Measurements from ENCODE around the gene LHFPL2.
A peak's percentile ranks its signal among the peaks of the same experiment; 100 is the strongest.

Gene LHFPL2

DNA sequence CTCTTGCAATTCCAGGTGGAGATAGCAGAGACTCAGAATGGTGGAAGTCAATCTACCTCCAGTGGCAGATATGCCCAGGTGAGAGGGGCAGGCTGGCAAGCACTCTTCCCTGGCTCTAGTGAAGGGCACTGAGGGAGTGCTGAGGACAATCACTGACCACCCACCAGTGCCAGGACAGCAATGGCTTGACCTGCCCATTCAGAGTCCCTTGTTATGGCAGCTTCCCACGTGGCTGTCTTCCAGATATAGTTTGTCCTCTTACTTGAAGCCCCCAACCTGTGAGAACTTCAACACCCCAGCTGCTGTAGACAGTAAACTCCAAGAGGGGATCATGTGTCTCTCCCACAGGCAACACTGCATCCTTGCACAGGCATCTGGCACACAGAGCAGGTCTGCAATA lies 104.7 kb downstream of the LHFPL2 start:
- DNase-seq (ENCODE audit: low read depth), result no peak

DNA sequence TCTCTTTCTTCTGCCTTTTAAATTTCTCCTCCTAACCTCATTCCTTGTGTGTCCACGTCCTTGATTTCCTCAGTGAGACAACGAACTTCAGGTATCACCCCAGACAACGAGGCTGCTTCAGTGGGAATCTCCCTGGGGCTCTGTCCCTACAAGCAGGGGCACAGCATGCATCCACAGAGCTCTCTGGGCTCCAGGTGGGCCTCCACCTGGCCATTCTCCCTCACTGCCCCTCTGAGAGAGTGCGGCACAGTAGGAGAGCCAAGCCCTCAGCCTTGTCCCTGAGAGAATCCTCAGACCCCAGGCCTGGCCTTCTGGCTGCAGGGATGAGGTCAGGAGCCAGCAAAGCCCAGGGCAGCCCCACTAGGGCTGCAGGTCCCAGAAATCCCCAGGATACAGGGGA lies 105.3 kb downstream of the LHFPL2 start:
- DNase-seq (ENCODE audit: low read depth), result no peak

DNA sequence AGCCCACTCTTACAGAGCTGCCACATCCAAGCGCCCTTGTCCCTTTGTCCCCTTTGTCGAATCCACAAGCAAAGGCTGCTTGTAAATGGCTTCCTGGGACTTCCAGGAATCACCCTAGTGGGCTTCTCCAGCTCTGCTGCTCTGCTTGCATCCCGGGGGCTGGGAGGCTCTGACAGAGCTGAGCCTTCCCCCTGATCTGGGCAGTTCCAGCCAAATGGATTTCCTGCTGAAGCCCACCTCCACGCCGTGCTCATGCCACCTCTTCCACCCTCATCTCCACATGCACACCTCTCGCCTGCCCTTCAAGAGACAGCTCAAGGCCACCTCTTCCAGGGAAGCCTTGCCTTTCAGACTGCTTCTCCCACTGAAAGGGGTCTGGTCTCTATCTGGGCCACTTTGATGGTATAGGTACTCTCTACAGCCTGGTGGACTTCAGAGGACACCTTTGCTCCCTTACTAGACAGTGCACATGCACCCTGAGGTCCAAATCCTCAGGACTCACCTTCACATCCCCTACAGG lies 106.2 kb downstream of the LHFPL2 start:
- no peak for DNase-seq (ENCODE audit: low read depth)

DNA sequence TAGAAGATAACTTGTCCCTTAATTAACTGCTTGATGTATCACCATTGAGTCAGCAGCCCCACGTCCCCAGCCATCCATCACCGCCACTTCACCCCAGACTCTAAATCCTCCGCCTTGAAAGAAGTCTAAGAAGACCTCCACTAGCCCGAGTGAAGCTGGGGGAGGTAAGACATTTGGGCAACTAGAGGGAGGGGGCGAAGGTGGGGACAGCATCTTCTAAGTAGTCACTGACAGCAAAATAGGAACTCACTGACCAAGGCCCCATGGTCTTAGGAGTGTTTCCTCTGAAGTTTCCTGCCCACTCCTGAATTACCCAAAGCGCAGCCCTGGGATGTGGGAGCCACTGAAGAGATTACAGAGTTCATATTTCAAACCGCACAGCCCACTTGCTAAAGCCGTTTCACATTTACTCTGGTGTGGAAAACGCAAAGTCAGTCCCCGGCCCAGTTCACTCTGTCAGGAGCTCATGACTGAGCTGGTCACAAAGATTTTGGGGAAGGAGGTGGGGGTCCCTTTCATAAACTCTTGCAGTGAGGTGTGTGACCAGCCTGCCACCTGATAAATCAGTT lies 107.4 kb downstream of the LHFPL2 start:
- DNase-seq (ENCODE audit: low read depth), result no peak

DNA sequence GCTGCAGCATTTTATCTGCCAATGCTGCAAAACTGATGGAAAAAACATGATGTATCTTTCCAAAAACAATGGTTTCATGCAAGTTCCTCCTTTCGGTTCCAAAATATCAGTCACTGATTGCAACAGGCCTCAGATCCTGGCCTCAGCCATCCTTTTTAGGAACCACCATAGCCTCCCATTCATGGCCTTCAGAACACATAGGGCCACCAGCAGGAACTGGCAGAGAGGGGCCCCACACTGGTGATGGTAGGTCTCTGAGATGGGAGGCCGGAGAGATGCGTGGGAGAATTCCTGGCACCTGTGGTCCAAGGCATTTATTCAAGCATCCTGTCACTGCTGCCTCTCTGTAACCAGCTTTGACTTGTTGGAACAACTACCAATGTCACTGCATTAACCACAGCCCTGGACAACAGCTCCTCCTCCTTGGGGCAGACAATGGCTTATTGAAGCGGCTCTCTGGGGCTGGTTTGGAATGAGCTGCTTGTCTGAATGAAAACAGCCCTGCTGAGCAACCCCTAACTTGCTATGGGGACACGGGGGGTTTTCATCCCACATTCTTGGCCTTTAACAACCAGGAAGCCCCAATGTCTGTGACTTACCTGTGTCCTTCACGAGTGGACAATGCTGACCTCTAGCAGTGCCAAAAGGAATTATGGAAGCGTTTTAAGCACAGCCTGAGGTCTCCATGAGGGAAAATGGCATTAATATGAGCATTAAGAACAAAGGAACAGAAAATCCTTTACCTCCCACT lies 108.1 kb downstream of the LHFPL2 start:
- DNase-seq (ENCODE audit: low read depth), result peak; percentile 54

DNA sequence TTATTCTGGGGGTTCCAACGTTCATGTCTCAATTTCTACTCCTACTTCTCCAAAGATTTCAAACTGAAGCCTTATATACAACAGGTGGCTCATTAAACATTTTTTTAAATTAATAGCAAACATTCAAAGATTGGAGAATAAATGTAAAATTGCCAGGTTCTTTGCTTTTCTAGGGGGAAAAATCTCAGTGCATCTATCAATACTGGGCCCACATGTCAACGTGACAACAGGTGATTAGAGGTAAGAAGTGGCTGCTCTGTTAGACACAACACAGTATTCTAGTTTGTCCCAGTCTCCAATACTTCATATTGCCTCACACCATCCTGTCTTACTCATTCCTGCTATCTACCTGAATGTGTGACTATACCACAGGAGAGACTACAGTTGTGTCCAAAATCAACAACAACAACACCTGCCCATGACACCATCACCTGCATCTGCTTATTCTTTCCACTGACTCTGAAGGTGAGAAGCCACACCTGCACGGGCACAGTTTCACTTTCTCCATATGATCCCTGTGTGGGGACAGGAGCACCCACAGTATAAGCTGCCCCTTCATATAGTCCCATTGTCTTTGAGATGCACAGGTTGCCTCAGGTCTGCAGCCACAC lies 110.2 kb downstream of the LHFPL2 start:
- DNase-seq (ENCODE audit: low read depth), result no peak

DNA sequence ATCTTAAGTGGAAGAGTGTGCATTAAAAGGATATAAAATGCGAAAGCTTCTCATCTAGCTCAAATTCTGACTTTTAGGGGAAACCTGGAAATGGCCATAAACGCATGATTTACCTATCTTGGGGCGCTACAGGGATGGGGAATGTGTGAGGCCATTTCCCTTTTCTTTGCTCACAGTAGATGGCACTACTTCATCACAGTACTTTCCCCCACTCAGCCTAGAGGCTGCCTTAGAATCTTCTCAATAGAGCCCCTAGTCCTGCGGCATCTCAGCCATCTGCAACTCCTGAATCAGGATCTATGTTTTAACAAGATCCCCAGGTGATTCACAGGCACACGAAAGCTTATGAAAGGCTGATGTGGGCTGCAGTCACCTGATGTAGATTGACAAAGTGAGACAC lies 110.8 kb downstream of the LHFPL2 start:
- DNase-seq (ENCODE audit: low read depth), result peak; percentile 44

DNA sequence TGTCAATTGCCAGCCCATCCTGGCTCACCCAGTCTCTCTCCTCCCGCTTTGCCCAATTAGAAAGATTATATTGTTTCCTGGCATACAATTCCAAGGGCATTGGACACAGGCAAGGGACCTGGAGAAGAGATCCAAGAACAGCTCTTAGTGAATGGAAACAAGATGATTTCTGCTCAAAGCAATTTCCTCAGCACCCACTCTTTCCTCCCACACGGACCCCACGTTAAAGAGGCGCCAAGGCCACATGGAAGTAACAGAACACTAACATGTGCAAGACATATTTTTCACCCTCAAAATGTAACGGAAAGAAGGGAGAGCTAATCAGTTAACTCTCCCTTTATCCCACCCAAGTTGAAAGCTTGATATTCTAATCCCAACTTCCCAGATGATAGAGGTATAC lies 111.2 kb downstream of the LHFPL2 start:
- no peak for DNase-seq (ENCODE audit: low read depth)

DNA sequence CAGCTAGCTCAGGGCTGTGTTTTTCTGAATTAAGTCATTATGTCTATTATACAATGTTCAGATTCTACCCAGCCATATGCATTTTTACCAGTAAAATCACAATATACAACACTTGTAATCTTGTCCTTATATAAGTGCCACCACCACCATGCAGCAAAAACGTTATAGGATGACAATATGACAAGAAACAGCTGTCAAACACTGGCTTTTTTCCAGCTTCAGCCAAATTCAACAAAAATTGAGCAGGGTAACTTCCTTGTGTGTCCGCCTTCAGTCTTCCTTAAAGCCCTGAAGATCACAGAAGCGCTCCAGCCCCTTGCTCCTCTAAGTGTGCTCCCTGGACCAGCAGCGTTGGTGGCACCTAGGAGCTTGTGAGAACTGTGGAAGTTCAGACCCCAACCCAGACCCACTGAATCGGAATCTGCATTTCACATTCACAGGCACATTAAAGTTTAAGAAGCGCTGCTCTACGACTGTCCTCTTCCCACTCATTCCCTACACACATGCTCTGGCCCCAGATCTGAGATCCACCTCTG lies 111.8 kb downstream of the LHFPL2 start:
- no peak for DNase-seq (ENCODE audit: low read depth)

DNA sequence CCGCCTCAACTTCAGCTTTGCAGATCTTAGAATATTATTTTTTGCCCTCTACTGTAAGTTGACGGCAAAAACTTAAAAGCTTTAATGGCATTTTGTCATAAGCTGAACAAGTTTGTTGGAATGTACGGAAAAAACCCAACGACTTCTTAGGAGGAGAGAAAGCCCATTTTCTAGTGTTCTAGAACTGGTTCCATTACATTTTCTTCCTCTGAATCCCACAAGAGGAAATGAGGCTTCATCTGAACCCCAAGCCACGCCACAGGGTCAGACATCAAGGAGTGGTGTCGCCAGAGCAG lies 113.7 kb downstream of the LHFPL2 start:
- no peak for DNase-seq (ENCODE audit: low read depth)

DNA sequence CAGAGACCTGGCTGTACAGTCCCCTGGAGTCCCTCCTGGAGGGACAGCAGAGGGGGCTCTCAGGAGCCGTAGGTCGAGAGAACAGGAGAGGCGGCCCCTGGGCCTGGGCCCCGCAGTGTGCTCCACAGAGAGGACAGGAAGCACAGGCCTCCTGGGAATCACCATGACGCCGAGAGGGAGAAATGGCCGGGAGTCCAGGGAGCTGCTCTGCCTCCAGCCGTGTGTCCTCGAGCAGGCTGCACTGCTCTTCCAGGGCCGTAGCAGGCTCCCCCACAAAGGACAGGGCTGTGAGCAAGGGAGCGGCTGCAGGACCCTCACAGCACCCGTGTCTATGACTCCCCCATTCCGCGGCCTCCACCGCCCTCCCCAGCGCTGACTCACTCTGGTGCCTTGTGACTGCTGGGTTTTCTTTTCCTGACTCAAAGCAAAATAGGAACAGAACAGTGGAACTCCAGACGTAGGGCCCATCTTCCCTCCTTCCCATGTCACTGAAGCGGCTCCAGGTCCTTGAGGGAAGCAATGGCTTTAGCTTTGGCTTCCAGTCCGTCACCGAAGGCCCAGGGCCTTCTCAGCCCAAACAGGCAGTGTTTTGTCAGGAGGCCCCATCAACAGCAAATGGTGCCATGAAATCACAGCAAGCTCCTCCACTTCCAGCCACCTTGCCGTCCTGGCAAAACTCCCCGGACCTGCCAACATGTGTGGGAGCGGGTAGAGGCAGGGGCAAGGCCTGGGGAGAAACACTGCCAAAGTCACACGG lies 114.2 kb downstream of the LHFPL2 start:
- peak; percentile 38 for DNase-seq (ENCODE audit: low read depth)

DNA sequence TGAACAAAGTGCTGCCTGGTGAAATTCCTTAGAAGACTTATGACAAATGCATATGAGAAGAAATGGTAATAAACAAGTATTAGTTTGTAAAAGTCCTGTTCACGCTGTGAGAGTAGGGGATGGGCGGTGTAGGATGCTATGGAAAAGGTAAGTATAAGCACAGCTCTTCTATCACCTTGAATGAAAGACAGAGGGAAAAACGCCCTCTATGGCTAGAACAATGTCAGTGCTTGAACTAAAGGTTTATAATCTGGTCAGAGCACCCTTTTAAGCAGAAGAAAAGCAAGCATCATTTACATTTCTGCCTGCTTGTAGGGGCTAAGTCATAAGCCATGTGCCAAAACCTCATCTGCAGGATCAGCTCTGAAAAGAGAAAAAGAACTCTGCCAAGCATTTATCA lies 115.2 kb downstream of the LHFPL2 start:
- DNase-seq (ENCODE audit: low read depth), result peak; percentile 24

DNA sequence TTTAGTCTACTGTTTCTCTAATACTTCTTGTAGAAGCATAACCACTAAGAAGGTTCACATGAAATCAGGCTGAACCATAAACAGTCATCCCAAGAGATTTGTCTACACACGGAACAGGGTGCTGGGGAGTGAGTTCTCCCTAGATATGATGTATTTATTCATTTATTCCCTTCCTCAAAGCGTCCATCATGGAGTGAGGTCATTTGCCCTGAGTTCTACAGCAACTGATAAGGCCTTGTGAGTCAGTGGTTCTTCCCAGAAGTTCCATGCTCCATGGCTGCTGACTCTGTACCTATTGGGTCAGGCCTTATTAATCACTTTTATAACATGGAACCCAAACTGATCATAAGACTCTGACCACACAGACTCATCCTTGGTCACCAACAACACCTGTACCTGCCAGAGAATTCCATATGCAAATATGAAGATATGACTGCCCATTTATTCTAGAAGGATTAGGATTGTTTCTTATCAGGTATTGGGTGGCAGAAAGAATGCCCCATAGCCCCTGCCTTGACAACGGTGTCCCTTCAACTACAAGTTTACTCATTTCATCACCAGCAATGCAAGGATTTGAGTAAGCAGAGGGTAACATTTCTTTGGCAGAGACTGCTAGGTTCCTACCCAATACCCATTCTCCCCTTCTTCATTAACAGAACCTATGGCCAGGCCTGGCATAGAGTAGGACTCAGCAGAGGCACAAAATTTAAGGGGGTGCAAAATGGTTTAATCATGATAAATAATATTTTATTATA lies 118.1 kb downstream of the LHFPL2 start:
- DNase-seq (ENCODE audit: low read depth), result no peak

DNA sequence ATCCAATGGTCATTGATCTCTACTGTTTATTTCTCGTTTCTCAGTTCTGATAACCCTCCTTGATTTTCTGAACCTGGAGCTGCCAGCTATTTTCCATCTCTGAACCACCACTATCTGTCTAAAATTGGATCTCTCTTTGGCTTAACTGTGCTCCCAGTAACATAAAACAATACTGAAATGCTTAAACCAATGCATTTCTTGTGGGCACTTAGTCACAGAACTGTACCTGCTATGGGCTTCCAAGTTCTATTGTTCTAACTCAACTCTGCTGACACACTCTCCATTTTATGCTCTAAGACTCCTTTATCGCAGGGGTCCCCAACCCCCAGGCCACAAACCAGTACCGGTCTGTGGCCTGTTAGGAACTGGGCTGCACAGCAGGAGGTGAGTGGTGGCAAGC lies 120.6 kb downstream of the LHFPL2 start:
- DNase-seq (ENCODE audit: low read depth), result no peak

DNA sequence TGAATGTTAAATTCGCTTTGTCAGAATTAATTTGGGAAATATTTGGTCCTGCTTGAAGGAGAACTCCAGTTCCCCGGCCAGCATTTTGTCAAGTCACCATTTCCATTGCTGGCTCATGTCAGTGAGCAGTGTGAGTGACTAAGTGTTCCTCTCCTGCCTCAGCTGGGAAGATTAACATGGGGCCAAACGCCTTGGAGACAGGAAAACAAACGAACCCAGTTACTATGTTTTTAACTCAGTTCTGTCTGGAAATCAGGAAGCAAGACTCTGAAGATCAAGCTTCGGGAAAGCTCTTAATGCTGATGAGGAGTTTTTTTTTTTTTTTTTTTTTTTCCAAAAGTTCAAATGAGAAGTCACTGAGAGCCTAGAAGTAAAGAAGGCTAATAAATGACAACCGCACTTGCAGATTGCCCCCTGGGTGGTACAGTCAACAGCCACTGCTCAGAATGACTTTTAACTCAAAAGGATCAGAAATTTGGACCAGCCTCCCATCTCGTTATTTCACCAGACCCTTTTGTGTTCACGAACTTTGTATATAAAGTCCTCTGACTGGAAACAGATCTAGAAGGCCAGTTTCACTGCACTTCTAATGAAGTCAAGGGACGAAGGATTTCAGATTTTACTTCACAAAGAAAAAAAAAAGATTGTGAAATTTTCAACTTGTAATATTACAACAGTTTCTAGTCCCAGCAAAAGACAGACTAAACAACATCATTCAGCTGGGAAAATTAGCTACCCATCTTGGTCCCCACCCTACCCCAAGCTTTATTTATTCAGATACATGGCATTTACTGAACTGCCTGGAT lies 121.3 kb downstream of the LHFPL2 start:
- DNase-seq (ENCODE audit: low read depth), result peak; percentile 90

DNA sequence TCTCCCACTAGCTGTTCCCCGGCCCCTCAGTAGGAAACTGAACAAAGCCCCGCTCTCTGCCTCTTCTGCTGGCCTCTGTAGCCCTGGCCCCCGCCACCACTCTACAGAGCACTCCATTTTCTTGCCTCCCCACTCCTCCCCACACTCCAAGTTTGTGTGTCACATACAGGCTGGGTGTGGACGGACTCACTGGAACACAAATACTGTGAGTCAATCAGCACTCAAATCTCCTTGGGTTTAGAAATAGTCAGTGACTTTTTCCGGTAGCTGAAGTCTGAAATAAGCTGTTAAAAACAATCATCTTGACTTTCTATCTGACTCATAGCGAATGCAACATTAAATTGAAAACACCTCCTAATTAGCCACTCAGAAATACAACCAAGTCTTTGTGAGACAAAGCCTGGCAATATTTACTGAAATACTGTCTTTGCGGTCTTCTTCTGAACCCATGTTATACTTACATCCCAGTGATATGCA lies 122.5 kb downstream of the LHFPL2 start:
- DNase-seq (ENCODE audit: low read depth), result peak; percentile 67

DNA sequence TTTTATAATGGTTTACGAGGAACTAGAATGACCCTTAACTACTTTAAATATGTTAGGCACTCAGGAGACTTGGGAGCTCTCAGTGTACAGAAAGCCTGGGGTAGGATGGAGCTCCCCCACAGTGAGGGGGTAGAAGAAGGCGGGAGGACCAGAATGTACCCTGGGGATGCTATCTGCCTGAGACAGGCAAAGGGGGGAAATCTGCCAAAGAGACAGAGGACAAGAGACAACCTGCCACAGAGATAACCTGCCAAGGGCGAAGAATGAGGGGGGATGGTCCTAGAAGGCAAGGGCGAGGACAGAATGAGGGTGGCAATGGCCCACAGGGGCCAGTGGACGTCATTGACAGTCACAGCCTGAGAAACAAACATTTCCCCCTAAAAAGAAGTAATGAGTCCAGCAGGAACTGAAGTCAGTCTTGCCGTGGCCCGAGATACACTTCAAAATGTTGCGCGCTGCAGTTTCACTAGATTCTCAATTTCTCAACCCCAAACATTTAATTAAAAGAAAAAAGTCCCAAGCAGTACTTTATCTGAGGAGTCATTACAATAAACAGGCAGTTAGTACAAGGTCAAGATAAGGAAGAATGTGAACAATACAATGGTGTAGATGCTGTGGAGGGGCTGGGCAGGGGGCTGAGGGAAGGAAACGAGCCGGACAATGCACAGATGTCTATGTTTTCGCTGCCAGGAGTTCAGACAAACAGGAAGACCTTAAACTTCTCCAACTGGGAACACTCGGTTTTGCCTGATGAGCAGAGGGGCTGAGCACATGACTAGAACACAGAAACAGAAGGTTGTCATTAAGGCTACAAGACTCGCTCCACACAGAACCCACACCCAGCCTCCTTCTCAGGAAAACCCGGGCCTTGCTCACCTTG lies 125.0 kb downstream of the LHFPL2 start:
- DNase-seq (ENCODE audit: low read depth), result no peak

DNA sequence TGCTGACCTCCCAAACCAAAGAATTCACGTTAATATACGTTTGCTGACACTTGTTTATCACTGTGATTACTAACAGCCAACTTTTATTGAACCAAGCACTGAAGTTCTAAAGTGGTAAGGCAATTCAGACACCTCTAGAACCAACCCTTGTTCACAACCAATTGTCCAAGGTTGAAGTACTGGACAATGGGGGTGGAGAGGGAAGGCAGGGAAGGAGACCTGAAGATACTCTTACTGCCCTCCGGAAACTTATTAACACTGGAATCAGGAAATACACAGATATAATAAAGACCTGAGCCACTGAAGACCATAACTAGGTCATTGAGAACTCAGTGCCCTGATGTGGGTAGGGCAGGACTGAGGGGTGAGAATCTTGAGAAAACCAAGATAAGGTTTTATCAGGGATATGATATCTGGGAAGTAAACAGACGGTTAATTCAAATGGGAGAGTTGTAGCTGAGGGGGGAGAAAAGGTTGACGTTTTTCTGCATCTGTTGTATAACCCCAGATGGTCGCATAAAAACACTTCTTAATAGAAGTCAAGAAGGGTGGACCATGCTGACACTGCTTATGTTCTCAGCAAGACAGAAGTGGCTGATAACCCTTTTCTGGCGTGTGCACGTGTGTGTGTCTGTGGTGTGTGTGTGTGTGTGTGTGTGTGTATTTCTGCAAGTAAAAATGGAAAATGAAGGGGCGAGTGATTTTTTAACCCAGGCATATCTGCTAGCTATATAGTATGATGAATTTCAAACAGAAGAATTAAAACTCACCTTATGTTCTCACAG lies 125.9 kb downstream of the LHFPL2 start:
- no peak for DNase-seq (ENCODE audit: low read depth)

DNA sequence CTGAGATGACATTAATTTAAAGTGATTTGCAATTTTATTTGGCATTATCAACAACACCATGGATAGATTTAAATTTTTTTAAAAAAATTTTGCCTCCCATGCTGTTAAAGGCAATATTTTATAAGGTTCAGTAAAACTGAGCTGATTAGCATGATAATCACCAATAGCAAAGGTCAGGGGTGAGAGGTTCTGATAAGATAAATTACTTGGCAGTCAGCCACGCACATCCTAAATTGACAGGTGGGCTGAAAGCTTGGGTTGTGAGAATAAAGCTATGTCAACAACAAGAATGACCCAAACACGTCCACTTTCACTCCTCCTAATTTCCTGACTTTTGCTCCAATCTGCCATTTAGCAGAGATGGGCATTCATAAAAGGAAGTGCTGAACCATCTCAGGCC lies 127.1 kb downstream of the LHFPL2 start:
- DNase-seq (ENCODE audit: low read depth), result no peak
